Endothelial cell of umbilical vein (primary cell): Measurements from ENCODE around the gene ENOSF1.

ENCODE experiments used
- CTCF ChIP-seq, 2 donors: IDR thresholded peaks; 1 replicate in 1 of 2; 2 replicates in 1 of 2; pipeline ENCODE4 v1.5.1; 2011; ENCODE audit warnings: low read length in 2 of 2, mild to moderate bottlenecking in 2 of 2, moderate library complexity in 2 of 2, control low read depth in 1 of 2, inconsistent platforms in 1 of 2, low read depth in 1 of 2; ENCODE audit not compliant: insufficient read depth in 1 of 2; ENCODE audit errors: extremely low read depth in 1 of 2
- EZH2 ChIP-seq: IDR thresholded peaks from 2 replicates; pipeline ENCODE4 v1.6.1; 2012; ENCODE audit warnings: borderline replicate concordance, low read depth, mild to moderate bottlenecking, moderate library complexity, low read length, inconsistent platforms; ENCODE audit not compliant: severe bottlenecking
- FOS ChIP-seq: IDR thresholded peaks from 2 replicates; pipeline ENCODE4 v1.6.1; 2011; ENCODE audit warnings: mild to moderate bottlenecking, low read length, moderate library complexity, borderline replicate concordance; ENCODE audit not compliant: insufficient read depth
- GATA2 ChIP-seq: IDR thresholded peaks from 2 replicates; pipeline ENCODE4 v1.7.0; 2011; ENCODE audit warnings: low read depth, mild to moderate bottlenecking, moderate library complexity, mixed read lengths, low read length; ENCODE audit not compliant: insufficient read length, insufficient read depth
- JUN ChIP-seq: IDR thresholded peaks from 2 replicates; pipeline ENCODE4 v1.6.1; 2011; ENCODE audit warnings: borderline replicate concordance, low read depth; ENCODE audit not compliant: insufficient read length, insufficient read depth
- MAX ChIP-seq: IDR thresholded peaks from 2 replicates; pipeline ENCODE4 v1.6.1; 2011; ENCODE audit not compliant: insufficient read depth, insufficient read length
- MYC ChIP-seq: IDR thresholded peaks from one replicate; pipeline ENCODE4 v1.6.1; 2011; ENCODE audit warnings: mild to moderate bottlenecking, low read depth, low read length
- POLR2A ChIP-seq: IDR thresholded peaks from 2 replicates; pipeline ENCODE4 v1.6.1; 2012; ENCODE audit warnings: low read depth, mild to moderate bottlenecking, control low read depth, low read length
- POLR2AphosphoS5 ChIP-seq: IDR thresholded peaks from 2 replicates; pipeline ENCODE4 v1.6.1; 2012; ENCODE audit warnings: low read depth, mild to moderate bottlenecking, control low read depth, low read length, moderate library complexity; ENCODE audit not compliant: insufficient read depth

DNA sequence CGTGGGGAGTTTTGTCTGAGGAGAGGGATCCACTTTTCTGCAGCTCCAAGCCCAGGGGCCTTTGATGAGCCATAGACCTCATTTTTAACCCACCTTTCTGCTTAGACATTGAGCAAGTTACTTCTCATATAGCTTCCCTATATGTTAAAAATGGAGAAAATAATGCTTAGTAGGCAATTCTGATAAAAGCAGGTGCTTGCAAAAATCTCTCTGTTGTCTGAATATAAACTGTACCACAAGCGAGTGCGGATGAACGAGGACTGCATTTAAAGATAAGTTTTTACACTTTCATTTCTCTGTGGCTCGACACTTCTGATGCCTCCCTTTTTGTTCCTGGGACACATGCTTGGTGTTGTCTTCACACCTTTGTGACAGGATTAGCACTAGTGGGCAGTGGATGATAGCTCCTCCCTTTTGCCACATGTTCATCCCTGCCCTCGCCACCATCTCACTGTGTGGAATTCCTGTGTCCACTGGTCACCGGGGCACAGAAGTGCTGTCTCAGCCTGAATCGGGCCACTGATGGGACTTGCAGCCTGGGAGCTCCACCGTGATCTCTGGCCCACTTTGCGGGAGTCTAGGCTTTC, 53.4 kb downstream of the ENOSF1 start:
- TF ChIP-seq POLR2AphosphoS5 (no peak), CTCF (IDR thresholded peaks at IDR 0.05; ENCODE audit: extremely low read depth in 1 of 2, insufficient read depth in 1 of 2, low read depth in 1 of 2, low read length in 2 of 2) (no peak), EZH2 (no peak), MAX (no peak), POLR2A (no peak), JUN (no peak), MYC (no peak), GATA2 (no peak), FOS (no peak)
